Retinal pigment epithelial cell (primary cell): ENCODE measurements around the gene NTRK3.

Experiments used
- DNase-seq: peaks from one replicate; pipeline ENCODE4 v3.0.0-alpha.2; 2010; ENCODE audit warnings: low read depth
- H3K4me3 ChIP-seq: 2 replicates; pipeline ENCODE4 v1.5.1; 2011; ENCODE audit warnings: mild to moderate bottlenecking, low read length, control low read depth, moderate library complexity
- TF ChIP-seq, protein P1 (sequence below): conservative IDR thresholded peaks from 2 replicates; pipeline ENCODE4 v1.5.1; 2011; ENCODE audit warnings: low read depth, low read length, control low read depth, inconsistent platforms

Gene NTRK3

DNA sequence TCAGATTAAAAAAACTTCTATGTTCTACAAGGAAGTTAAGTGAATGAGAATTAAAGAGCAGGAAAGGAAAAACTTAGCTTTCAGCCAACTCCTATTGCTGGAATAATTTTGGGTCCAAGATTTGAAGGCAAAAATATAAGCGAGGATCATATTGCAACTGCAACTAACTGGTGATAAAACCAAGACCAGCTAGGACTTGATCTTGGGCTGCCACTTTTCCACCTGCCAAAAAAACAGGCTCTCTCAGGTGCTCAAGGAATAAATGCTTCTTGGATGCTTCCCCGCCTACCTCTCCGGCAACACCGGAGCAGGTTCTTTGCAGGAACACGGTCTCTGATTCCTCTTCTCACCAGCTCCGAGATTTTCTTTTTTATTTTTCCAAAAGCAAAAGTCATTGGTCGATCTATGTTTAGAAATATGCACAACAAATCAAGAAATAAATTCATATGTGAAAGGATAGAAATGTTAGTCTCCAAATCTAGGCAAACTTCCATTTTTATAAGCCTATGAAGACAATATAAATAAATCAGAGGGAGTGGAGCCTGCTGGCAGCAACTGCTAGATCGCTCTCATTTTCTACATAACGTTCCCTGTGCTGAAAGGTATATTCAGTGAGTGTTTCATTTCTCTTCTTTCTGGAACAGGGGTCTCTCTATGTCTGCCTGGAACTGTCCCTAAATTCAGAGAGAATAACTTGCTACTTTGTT is 241.9 kb downstream of the NTRK3 start:
- no peak overlapping the region for H3K4me3 ChIP-seq
- TF ChIP-seq, protein P1, sequence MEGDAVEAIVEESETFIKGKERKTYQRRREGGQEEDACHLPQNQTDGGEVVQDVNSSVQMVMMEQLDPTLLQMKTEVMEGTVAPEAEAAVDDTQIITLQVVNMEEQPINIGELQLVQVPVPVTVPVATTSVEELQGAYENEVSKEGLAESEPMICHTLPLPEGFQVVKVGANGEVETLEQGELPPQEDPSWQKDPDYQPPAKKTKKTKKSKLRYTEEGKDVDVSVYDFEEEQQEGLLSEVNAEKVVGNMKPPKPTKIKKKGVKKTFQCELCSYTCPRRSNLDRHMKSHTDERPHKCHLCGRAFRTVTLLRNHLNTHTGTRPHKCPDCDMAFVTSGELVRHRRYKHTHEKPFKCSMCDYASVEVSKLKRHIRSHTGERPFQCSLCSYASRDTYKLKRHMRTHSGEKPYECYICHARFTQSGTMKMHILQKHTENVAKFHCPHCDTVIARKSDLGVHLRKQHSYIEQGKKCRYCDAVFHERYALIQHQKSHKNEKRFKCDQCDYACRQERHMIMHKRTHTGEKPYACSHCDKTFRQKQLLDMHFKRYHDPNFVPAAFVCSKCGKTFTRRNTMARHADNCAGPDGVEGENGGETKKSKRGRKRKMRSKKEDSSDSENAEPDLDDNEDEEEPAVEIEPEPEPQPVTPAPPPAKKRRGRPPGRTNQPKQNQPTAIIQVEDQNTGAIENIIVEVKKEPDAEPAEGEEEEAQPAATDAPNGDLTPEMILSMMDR, result no peak
- DNase-seq, result no peak

DNA sequence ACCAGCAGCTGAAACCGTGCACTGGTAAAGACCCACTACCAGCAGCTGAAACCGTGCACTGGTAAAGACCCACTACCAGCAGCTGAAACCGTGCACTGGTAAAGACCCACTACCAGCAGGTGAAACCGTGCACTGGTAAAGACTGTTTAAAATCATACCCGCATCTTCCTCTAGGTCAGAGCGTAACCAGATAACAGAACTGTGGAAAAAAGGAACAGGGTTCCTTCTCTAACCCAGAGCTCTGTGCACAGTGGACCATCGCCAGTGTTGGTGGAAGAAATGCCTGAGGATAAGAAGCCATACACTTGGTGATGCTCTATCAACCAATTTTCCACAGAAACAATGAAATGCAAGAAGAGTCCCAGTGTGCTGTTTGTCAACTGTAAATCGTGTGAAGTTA is 243.4 kb downstream of the NTRK3 start:
- DNase-seq, result no peak
- H3K4me3 ChIP-seq, result no peak overlapping the region
- TF ChIP-seq, protein P1, result no peak

DNA sequence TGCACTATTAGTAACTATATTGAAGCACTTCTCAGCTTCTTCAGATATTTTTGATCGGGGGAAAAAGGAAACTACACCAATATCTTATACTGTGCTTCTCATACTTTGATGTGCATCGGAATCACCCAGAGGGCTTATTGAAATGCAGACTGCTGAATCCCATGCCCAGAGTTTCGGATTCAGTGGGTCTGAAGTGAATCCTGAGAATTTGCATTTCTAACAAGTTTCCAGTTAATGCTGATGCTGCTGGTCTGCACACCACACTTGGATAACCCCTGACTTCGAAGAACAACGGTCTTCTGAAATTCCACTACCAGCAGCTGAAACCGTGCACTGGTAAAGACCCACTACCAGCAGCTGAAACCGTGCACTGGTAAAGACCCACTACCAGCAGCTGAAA is 243.9 kb downstream of the NTRK3 start:
- TF ChIP-seq, protein P1, result no peak
- no peak overlapping the region for H3K4me3 ChIP-seq

DNA sequence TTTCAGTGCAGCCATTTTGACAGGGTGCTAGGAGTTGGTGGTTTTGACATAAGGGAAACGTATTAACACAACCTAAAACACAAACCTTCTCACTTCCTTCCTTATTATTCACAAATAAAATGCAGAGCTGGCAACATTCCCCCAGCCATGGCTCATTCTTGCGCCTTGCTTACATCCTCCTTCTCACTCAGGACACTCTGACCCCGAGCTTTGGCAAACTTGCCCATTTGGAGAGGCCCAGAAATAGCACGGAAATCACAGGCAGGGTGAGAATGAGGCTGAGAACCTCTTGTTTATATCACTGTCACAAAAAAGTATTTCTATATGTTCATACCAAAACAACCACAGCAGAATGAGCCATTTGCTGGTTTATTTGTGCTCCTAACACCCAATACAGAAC is 244.3 kb downstream of the NTRK3 start:
- no peak overlapping the region for H3K4me3 ChIP-seq
- TF ChIP-seq, protein P1, result no peak
- no peak for DNase-seq

More for the DNA sequence above, 243.9 kb downstream of the NTRK3 start:
- no peak for DNase-seq

DNA sequence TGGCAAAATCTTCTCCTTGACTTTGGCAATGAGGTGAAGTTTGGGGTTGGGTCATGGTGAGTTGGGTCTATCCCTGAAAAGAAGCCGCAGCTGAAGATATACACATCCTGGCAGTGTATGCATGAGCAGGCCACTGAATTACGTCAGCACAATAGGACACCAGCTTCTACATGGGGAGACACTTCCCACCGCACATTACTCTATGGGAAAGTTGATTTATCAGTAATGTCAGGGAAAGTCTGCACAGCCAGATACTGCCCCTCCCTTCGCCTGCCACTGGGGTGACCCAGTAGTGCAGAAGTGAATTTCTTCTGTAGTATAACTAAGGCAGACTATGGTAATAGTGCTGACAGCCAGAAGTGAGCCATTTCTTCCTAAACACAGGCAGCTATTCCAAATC is 245.0 kb downstream of the NTRK3 start:
- no peak for DNase-seq
- H3K4me3 ChIP-seq, result no peak overlapping the region
- TF ChIP-seq, protein P1, result no peak

DNA sequence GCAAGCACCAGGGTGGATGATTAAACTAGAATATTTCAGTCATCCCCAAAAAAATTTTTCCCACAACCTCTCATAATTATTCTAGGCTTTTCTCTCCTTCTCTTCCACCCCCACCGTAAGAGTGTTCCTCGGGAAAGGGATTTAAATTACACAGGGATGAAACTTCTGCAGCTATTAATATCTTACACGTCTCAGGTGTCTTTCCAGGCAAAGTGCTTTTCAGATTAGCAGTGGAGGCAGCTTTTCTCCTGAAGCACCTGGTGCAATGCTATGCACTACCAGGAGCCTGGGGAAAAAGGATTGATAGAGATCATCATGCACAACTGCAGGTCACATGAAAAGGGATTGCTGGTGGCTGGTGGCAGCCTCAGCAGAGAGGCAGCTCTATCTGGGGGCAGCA is 250.4 kb downstream of the NTRK3 start:
- no peak overlapping the region for H3K4me3 ChIP-seq
- TF ChIP-seq, protein P1, result no peak
- no peak for DNase-seq

DNA sequence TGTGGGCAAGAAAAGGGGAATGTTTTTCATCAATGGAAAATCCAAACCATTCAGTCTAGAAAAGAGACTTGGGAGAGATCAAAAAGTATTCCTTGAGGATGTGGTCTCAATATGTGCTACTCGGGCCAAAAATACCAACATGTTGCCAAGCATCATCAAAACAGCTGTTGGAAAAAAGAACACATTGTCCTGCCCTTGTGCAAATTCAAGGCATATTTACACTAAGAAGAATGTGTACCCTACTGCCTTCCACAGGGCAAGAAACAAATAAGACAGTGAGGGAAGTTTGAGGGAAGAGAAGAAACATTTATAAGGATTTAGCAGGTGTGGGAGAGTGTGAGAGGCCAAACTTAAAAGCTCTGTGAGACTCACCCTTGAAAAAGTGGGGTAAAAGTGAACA is 252.1 kb downstream of the NTRK3 start:
- no peak overlapping the region for H3K4me3 ChIP-seq
- TF ChIP-seq, protein P1, result no peak
- DNase-seq, result no peak
